ENCODE data around the gene RRH.

Gene RRH

GRCh38 chr4:109887071-109887470 is 59.3 kb downstream of the RRH start:
- DNase-seq: no peak
- Histone ChIP-seq H3K36me3 (no peaks in the 10 kb centered on the region), H3K9me3 (no peaks in the 10 kb centered on the region), H3K4me1 (no peaks in the 10 kb centered on the region), H3K4me3 (ENCODE audit: low read depth, low read length) (no peak overlapping the region), H3K27me3 (no peaks in the 10 kb centered on the region)
- TF ChIP-seq CTCF (IDR thresholded peaks at IDR 0.05; ENCODE audit: low read depth, low read length): no peak

GRCh38 chr4:109890076-109890475 is 62.3 kb downstream of the RRH start:
- H3K9me3 ChIP-seq: no peaks in the 10 kb centered on the region
- H3K27me3 ChIP-seq: no peaks in the 10 kb centered on the region
- H3K4me1 ChIP-seq: no peaks in the 10 kb centered on the region
- no peak overlapping the region for H3K4me3 ChIP-seq (ENCODE audit: low read depth, low read length)
- no peak for TF ChIP-seq CTCF (IDR thresholded peaks at IDR 0.05; ENCODE audit: low read depth, low read length)
- DNase-seq: no peak
- H3K36me3 ChIP-seq: no peaks in the 10 kb centered on the region

All from BE2C (cell line).